ENCODE measurements around the gene EIPR1.

EIPR1 gene

GRCh38 chr2:3179208-3179607, 198.4 kb downstream of the EIPR1 start:
- no peak overlapping the region for H3K27ac ChIP-seq
- H3K4me1 ChIP-seq (ENCODE audit: control insufficient read depth in 1 of 2, insufficient read depth in 1 of 2, low read depth in 1 of 2, low read length in 1 of 2), result no peaks in the 10 kb centered on the region
- no peaks in the 10 kb centered on the region for H3K36me3 ChIP-seq
- H3K9me3 ChIP-seq, result no peaks in the 10 kb centered on the region
- TF ChIP-seq CTCF (IDR thresholded peaks at IDR 0.05), result no peak
- no peak overlapping the region for H3K4me3 ChIP-seq (ENCODE audit: low read depth in 1 of 2, low read length in 1 of 2)
- no peaks in the 10 kb centered on the region for H3K27me3 ChIP-seq

- H3K36me3 ChIP-seq, result no peaks in the 10 kb centered on the region
- no peaks in the 10 kb centered on the region for H3K9me3 ChIP-seq
- H3K4me3 ChIP-seq (ENCODE audit: low read depth in 1 of 2, low read length in 1 of 2), result no peak overlapping the region
- no peaks in the 10 kb centered on the region for H3K27me3 ChIP-seq
- no peak for TF ChIP-seq CTCF (IDR thresholded peaks at IDR 0.05)
- H3K27ac ChIP-seq, result no peak overlapping the region
- H3K4me1 ChIP-seq (ENCODE audit: control insufficient read depth in 1 of 2, insufficient read depth in 1 of 2, low read depth in 1 of 2, low read length in 1 of 2), result no peaks in the 10 kb centered on the region
Observed at GRCh38 chr2:3178578-3179031, 199.0 kb downstream of the EIPR1 start.

- Histone ChIP-seq H3K9me3 (no peaks in the 10 kb centered on the region), H3K36me3 (no peaks in the 10 kb centered on the region), H3K27ac (no peak overlapping the region), H3K27me3 (no peaks in the 10 kb centered on the region), H3K4me3 (ENCODE audit: low read depth in 1 of 2, low read length in 1 of 2) (no peak overlapping the region), H3K4me1 (ENCODE audit: control insufficient read depth in 1 of 2, insufficient read depth in 1 of 2, low read depth in 1 of 2, low read length in 1 of 2) (no peaks in the 10 kb centered on the region)
- no peak for TF ChIP-seq CTCF (IDR thresholded peaks at IDR 0.05)
Observed at GRCh38 chr2:3177891-3178577, 199.6 kb downstream of the EIPR1 start.

- no peak overlapping the region for H3K4me3 ChIP-seq (ENCODE audit: low read depth in 1 of 2, low read length in 1 of 2)
- no peaks in the 10 kb centered on the region for H3K4me1 ChIP-seq (ENCODE audit: control insufficient read depth in 1 of 2, insufficient read depth in 1 of 2, low read depth in 1 of 2, low read length in 1 of 2)
- no peaks in the 10 kb centered on the region for H3K36me3 ChIP-seq
- no peak overlapping the region for H3K27ac ChIP-seq
- TF ChIP-seq CTCF (IDR thresholded peaks at IDR 0.05), result no peak
- no peaks in the 10 kb centered on the region for H3K9me3 ChIP-seq
- H3K27me3 ChIP-seq, result no peaks in the 10 kb centered on the region
Observed at GRCh38 chr2:3176869-3177255, 200.8 kb downstream of the EIPR1 start.

- Histone ChIP-seq H3K27ac (no peak overlapping the region), H3K4me1 (ENCODE audit: control insufficient read depth in 1 of 2, insufficient read depth in 1 of 2, low read depth in 1 of 2, low read length in 1 of 2) (no peaks in the 10 kb centered on the region), H3K4me3 (ENCODE audit: low read depth in 1 of 2, low read length in 1 of 2) (no peak overlapping the region), H3K27me3 (no peaks in the 10 kb centered on the region), H3K9me3 (no peaks in the 10 kb centered on the region), H3K36me3 (no peaks in the 10 kb centered on the region)
- TF ChIP-seq CTCF (IDR thresholded peaks at IDR 0.05), result no peak
Observed at GRCh38 chr2:3176071-3176868, 201.3 kb downstream of the EIPR1 start.
